Measurements from ENCODE around the gene WDR45B.

WDR45B gene

DNA sequence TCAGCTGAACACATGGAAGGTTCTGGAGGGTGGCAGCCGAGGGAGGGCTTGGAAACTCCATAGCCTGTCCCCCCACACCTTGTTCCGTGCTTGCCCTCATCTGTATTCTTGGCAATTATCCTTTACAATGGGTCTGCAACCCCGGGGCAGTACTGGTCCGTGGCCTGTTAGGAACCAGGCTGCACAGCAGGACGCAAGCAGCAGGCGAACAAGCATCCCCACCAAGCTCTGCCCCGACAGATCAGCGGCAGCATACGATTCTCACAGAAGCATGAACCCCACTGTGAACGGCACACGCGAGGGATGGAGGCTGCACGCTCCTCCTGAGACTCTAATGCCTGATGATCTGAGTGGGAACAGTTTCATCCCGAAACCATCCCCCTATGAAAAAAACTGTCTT is 6.2 kb downstream of the WDR45B start:
- no peaks in the 10 kb centered on the region for H3K9me3 ChIP-seq
- TF ChIP-seq, protein P1, sequence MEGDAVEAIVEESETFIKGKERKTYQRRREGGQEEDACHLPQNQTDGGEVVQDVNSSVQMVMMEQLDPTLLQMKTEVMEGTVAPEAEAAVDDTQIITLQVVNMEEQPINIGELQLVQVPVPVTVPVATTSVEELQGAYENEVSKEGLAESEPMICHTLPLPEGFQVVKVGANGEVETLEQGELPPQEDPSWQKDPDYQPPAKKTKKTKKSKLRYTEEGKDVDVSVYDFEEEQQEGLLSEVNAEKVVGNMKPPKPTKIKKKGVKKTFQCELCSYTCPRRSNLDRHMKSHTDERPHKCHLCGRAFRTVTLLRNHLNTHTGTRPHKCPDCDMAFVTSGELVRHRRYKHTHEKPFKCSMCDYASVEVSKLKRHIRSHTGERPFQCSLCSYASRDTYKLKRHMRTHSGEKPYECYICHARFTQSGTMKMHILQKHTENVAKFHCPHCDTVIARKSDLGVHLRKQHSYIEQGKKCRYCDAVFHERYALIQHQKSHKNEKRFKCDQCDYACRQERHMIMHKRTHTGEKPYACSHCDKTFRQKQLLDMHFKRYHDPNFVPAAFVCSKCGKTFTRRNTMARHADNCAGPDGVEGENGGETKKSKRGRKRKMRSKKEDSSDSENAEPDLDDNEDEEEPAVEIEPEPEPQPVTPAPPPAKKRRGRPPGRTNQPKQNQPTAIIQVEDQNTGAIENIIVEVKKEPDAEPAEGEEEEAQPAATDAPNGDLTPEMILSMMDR (IDR thresholded peaks at IDR 0.05) = no peak
- peaks cover 50% of the 10 kb centered on the region for H3K36me3 ChIP-seq
- H3K27me3 ChIP-seq = no peaks in the 10 kb centered on the region
- peaks cover 10 to 15% of the 10 kb centered on the region in 2 experiments for H3K4me1 ChIP-seq (ENCODE audit: control insufficient read depth in 1 of 2, insufficient read depth in 1 of 2, low read depth in 1 of 2, low read length in 1 of 2)
- H3K4me3 ChIP-seq (ENCODE audit: low read depth in 1 of 2, low read length in 1 of 2) = no peak overlapping the region
- no peak overlapping the region for H3K27ac ChIP-seq

DNA sequence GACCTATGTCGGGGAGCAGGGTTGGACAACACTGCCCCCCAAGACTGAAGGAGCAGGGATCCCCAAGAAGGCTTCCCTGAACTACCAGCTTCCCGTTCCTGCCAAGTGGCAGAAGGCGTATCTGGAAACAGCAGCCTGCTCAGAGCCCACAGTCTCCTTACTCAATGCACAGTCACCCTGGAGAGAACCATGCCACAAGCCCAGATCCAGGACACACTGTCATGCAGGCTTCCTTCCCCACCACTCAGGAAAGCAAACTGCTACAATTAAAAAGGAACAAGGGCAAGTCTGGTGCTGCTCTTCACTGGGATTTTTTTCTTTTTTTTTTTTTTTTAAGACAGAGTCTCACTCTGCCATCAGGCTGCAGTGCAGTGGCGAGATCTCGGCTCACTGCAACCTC is 8.2 kb downstream of the WDR45B start:
- Histone ChIP-seq H3K4me1 (ENCODE audit: control insufficient read depth in 1 of 2, insufficient read depth in 1 of 2, low read depth in 1 of 2, low read length in 1 of 2) (peaks cover 2 to 9% of the 10 kb centered on the region in 2 experiments), H3K27me3 (no peaks in the 10 kb centered on the region), H3K9me3 (no peaks in the 10 kb centered on the region), H3K36me3 (peaks cover 54% of the 10 kb centered on the region), H3K4me3 (ENCODE audit: low read depth in 1 of 2, low read length in 1 of 2) (no peak overlapping the region), H3K27ac (no peak overlapping the region)
- TF ChIP-seq, protein P1 (IDR thresholded peaks at IDR 0.05) = no peak

DNA sequence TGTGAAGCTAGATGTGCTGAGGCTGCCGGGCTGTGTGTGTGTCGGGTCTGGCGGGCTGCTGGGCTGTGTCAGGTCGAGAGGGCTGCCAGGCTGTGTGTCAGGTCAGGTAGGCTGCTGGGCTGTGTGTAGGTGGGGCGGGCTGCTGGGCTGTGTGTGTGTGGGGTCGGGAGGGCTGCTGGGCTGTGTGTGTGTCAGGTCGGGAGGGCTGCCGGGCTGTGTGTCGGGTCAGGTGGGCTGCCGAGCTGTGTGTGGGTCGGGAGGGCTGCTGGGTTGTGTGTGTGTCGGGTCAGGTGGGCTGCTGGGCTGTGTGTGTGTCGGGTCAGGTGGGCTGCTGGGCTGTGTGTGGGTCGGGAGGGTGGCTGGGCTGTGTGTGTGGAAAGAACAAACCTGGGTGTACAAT is 8.6 kb downstream of the WDR45B start:
- Histone ChIP-seq H3K4me1 (ENCODE audit: control insufficient read depth in 1 of 2, insufficient read depth in 1 of 2, low read depth in 1 of 2, low read length in 1 of 2) (peaks cover 2 to 9% of the 10 kb centered on the region in 2 experiments), H3K4me3 (ENCODE audit: low read depth in 1 of 2, low read length in 1 of 2) (no peak overlapping the region), H3K36me3 (peaks cover 57% of the 10 kb centered on the region), H3K9me3 (no peaks in the 10 kb centered on the region), H3K27me3 (no peaks in the 10 kb centered on the region), H3K27ac (no peak overlapping the region)
- TF ChIP-seq, protein P1 (IDR thresholded peaks at IDR 0.05) = no peak

DNA sequence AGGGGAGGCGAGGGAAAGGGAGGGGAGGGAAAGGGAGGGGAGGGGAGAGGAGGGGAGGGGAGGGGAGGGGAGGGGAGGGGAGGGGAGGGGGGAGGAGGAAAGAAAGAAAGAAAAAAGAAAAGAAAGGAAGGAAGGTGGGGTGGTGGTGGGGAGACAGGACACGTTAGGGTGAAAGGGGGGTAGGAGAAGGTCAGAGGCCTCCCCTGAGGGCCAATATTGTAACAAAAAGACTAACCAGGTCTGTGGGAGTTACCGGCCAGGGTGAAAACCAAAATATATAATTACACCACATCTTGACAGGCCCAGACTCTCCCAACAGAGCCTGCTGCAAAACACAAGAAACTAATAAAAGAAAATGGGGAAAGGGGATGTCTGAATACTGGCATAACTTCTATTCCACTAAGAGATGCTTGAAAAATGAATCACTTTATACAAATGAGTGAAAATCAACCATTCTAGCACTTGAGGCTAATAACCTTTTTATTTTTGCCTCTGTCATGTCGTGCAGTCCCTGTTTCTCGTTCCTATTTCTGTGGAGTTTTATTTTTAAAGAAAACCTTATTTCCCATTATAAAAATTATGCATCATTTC is 10.0 kb downstream of the WDR45B start:
- Histone ChIP-seq H3K27ac (no peak overlapping the region), H3K9me3 (no peaks in the 10 kb centered on the region), H3K27me3 (no peaks in the 10 kb centered on the region), H3K4me3 (ENCODE audit: low read depth in 1 of 2, low read length in 1 of 2) (no peak overlapping the region), H3K36me3 (peaks cover 50% of the 10 kb centered on the region), H3K4me1 (ENCODE audit: control insufficient read depth in 1 of 2, insufficient read depth in 1 of 2, low read depth in 1 of 2, low read length in 1 of 2) (peaks cover 2 to 9% of the 10 kb centered on the region in 2 experiments)
- TF ChIP-seq, protein P1 (IDR thresholded peaks at IDR 0.05) = no peak

DNA sequence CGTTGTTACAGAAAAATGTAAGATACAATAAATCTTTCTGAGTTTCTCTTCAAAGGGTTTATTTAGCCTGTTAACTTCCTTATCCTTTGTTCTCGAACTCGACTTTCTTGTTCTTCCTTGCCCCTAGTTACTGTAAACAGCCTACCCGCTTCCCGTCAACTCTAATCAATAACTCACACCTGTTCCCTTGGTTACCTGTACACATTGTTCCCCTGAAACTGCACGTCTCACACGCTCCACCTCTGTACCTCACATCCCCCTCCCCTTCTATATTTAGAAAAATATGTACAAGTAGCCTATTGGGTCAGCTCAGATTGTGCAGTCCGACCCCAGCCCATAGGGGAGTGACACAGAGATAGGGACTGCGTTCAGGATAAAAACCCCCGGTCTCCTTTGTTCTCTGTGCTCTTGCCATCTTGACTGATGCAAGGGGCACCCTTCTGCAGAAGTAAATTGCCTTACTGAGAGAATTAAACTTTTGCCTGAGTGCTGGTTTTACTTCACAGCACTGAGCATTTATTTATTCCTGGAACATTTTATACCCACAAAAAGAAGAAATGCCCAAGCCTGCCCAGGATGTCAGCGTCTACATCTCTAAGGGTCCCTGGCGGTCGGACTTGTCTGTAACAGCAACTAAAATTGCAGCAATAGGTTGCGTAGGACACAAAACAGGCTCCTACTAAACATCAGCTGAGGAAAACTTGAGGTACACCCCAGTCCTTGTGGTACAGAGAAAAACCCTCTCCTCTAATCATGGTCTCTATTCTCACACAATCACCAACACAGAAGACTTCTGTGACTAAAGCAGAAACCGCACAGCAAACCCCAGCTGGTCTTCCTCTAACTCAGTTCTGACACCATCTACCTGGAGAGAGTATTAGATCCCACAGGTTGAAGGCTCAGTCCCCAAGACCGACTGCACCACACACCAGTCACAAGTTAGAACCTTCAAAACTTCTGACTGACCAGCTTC is 11.3 kb downstream of the WDR45B start:
- no peaks in the 10 kb centered on the region for H3K27me3 ChIP-seq
- no peak overlapping the region for H3K27ac ChIP-seq
- H3K9me3 ChIP-seq = no peaks in the 10 kb centered on the region
- peaks cover 2 to 9% of the 10 kb centered on the region in 2 experiments for H3K4me1 ChIP-seq (ENCODE audit: control insufficient read depth in 1 of 2, insufficient read depth in 1 of 2, low read depth in 1 of 2, low read length in 1 of 2)
- H3K36me3 ChIP-seq = peaks cover 48% of the 10 kb centered on the region
- no peak overlapping the region for H3K4me3 ChIP-seq (ENCODE audit: low read depth in 1 of 2, low read length in 1 of 2)
- TF ChIP-seq, protein P1 (IDR thresholded peaks at IDR 0.05) = no peak
